GOT3 (cell line): ENCODE results near the gene PCYT1B.
A peak's percentile ranks its signal among the peaks of the same experiment; 100 is the strongest.
"Not testable (repeated sequence)": the region's sequence is repeated elsewhere in the genome, so short reads cannot be mapped to it uniquely, and the experiment has no call there.

ENCODE experiments used
- DNase-seq: peaks from one replicate; lab custom pipeline; 2025; ENCODE audit warnings: mixed read lengths; lab: John Stamatoyannopoulos, UW

The PCYT1B gene

DNA sequence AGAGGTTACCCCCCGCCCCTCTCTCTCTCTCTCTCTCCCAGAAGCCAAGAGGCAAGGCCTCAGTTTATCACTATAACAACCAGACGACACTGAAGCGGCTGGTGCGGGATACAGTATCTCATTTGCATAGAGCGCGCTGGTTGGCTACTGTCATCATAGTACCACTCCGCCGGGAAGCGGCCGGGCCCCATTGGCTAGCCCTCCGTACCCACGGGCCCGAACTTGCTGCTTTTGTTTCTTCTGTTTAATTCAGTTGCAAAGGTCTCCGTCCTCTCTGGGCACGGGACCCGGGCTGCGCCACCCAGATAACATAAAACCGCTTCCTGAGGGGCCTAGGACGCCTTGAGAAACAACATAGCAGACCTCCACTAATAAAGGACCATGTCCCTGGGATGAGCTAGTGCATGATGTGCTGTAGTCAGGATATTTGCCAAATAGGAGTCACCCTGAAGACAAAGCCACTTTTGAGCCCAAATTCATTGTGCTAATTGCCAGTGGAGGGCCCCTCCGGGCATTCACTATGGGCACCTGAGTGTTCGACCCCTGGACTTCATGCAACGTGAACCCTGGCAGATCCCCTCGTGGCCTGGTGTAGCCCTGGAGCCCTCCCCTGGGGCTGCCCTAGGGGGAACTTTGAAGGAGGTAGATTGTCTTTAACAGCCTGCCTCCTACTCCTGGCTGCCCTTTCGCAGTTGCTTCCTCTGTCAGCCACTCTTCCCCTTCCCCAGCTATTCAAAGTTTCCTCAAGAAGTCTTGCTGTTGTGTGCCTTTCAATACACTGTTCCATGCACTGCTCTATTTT lies at the start of gene PCYT1B:
Gene PCYT1B, minus strand, starts transcription at position 91 of the 802 bp plus-strand sequence. CDS start 242 bp downstream, outside the sequence.
- no peak for DNase-seq

DNA sequence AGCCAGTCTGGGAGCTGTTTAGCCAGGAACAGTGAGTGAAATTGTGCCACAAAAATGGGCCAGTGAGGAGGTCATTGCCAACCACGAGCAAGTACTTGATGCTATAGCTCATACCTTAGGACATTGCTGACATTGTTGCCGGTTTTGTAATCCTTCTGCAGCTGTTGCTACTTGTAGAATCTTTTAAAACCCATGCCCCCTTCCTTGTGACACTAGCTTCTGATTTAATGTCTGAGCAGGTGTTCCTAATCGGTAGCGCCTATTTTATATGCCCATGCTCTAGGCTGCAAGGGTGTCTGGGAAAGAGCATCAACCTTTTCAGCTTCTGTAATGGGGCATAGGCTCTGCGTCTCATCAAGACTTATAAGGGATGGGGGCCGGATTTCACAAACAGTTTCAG lies 49.1 kb upstream of the PCYT1B start:
- no peak for DNase-seq

DNA sequence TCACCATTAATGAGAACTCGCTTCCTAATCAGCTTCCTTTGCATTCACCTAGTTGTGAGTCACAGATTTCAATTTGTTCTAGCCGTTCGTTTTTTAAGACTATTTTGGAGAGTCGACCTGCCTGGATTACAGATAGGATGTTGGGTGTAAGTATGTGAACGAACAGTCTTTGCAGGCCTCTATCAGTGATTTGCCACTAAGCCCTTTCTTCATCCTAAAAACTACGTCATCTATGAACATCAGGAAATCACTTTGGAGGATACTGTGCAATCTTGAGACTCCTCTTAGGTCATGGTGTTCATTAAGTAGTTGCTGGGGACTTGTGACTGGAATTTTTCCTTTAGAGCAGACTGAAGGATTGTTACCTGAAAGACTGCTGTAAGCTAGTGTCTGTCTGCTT lies 47.7 kb upstream of the PCYT1B start:
- DNase-seq, result no peak

DNA sequence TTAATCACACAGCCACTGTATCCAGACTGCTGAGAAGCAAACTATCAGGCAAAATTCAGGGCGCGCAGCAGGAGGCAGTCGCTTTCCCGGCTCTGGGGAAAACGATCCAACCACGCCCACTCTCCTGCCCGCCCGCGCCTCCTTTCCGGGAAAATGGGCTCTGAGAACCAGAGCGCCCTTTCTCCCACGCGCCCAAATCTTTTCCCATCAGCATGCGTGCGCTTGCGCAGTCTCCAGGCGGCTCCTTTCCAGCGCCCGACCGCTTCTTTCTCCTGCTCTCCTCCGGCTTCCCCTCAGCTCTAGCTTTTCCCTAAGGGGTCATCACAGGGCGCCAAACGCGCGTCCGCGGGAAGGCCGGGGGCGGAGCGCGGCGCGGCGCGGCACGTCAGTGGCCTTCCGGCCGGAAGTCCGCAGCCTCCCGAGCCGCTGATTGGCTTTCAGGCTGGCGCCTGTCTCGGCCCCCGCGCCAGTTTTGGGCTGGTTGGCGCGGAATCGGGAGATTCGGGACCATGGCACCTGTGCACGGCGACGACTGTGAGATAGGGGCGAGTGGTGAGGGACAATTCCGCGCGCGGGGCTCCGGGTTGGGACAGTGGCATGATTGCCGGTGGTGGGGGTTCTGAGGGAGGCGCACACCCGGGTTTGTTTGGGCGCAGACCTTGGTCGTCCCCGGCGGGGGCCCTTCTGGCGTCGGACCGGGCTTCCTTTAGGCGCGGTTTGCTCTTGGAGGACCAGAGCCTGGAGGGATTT lies 46.5 kb upstream of the PCYT1B start, which contains the start of gene POLA1:
Gene POLA1, plus strand, starts transcription at position 466 of the 750 bp plus-strand sequence. Its CDS starts 44 bp downstream, at position 510.
- DNase-seq, result peak; percentile 87

DNA sequence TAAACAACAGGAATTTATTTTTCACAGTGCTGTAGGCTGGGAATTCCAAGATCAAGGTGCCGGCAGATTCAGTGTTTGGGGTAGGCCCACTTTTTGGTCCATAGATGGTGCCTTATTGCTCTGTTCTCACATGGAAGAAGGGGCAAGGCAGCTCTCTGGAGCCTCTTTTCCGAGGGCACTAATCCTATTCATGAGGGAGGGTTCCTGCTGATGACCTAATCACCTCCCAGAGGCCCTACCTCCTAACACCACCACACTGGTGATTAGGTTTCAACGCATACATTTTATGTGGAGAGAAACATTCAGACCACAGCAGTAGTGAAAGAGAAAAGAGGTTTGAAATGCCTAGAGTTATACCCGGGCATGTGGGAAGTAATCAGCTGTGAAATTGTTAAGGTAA lies 45.2 kb upstream of the PCYT1B start:
- no peak for DNase-seq

DNA sequence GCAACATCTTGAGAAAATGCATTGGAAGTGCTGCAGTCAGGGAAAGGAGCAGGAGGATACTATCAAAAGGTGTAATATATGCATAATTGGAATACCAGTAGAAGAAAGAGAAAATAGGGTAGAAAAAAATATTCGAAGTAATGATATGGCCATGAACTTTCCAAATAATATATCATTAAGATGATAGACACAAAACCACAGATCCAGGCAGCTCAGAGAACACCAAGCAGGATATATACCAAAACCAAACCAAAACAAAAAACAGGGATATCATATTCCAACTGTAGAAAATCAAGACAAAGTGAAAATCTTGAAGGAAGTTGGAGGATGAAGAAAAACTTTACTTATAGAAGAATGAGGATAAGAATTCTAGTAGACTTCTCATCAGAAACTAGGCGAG lies 36.9 kb upstream of the PCYT1B start:
- DNase-seq, result no peak

DNA sequence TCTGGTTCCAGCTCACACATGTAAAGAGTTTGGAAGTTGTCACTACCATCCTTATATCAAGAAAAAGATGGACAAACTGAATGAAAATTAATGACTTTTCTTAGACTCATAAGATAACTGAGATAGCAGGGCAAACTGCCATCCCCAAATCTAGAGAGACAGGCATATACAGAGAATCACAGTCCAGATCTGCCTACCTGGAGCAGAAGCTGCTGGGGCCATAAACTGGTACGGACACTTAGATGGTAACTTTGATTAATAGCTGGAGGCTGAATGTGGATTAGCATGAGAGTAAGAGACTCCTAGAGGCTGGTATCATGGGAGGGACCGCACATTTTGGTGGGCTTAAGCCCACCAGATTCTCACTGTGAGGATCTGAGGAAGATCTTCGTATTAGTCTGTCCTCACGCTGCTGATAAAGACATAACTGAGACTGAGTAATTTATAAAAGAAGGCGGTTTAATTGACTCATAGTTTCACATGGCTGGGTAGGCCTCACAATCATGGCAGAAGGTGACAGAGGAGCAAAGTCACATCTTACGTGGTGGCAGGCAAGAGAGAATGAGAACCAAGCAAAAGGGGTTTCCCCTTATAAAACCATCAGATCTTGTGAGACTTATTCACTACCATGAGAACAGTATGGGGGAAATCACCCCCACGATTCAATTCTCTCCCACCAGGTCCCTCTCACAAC lies 35.7 kb upstream of the PCYT1B start:
- DNase-seq, result no peak

DNA sequence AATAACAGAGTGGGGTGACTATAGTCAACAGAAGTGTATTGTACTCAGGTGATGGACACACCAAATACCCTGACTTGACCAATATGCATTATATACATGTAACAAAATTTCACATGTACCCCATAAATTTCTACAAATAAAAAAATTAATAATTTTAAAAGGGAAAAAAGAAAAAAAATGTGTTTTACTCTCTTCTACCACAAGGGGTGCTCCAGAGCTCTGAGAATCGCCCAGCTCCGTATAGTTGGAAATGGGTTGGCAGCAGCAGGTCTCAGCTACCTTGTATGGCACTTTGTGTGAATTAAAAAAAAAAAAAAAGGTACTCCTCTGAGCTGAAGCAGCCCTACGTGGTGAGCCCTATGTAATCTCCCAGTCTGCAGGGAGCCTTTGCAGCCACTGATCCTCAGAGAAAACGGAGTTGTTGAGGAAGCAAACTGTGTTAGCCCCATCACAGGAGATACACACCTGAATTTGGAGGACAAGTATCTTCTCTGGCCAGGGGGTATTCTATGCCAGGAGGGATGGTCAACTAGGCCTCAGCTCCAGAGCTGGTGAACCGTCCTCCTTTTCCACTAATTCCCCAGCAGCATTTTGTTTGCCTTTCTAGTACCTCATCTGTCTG lies 29.4 kb upstream of the PCYT1B start:
- DNase-seq, result no peak

DNA sequence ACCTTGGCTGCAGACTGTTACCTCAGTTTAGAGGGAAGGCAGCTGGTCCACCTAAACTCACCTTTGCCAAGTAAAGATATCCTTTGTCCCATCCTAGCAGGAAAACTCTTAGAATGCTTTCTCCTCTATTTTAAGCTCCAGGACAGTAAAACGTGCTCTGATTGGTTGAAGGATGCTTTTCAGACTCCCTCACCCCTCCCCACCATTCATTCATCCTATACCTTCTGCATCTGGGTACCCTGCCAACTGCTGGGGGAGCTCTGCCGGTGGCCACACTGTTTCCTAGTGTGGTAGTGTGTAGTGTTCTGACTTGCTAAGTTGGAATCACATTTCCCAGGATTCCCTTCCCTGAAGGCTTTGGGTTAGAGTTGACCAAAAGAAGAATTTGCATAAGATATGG lies 26.3 kb upstream of the PCYT1B start:
- DNase-seq, result no peak

DNA sequence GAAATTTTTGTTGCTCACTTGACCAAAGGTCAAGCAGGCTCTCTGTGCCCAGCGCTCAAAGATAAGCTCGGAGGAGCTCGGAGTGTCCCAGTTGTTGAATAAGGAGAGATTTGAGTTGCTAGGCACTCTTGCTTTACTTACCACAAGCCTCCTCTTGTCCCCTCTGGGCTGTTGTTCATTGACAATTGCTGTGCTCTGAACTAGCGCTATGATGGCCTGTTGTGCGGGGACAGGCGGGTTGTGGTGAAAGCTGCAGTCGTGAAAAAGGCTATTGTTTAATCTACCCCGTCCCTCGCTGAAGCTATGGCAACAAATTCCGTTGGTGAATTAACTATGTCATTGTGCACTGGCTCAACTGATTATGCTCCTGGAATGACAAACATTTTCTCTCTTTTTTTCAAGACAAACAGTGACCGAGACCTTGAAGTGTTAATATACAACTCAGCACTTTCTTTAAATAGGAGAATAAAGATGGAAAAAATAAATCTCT lies 25.6 kb upstream of the PCYT1B start:
- no peak for DNase-seq

DNA sequence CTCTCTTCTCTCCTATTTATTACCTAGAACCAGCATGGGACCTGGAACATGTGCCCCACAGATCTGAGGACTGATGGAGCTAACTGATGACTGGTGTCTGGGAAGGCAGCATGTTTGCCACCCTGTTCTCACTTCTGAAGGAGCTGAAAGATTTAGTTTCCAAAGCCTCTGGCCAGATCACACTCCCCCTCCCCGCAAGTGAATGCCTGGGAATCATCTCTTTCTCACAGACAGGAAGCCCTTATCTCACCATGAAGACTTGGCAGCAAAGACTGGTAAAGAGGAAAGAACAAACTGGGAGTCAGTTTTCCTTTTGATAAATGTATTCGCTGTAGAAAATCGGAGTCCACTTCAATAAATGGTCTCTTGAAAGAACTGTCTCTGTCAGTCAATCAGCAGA lies 21.0 kb upstream of the PCYT1B start:
- no peak for DNase-seq

DNA sequence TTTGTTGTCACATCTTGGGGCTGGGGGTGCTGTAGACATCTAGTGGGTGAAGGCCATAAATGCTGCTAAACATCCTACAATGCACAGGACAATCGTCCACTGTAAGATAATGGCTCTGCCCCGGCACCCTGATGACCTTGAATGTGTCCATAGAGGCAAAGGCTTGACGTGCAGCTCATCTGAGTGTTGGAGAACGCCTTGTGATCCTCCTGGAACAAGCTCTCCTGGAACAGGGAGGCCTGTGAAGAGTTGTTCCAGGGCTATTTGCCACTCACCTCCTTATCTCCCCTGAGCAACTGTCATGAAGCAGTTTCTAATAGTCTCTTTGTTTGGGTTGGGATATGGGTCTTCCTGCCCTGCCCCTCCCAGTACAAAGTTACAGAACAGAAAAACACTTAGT lies 15.2 kb upstream of the PCYT1B start:
- DNase-seq, result no peak

DNA sequence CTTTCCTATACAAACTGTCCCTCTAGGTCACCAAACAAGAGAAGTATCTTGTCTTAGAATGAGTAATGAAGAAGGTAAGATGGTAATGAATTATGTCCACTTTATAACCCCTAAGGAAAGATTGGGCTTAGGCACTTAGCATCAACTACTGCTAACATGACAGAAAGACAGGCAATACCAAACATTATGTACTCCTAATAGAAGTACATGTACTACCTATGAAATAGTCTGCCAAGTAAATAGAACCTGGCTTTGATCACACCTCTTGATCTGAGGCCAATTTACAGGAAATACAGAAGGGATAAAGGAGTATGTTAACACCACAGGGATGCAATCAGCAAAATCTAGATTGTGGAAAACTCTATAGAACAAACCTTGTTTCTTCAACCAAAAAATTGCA lies 14.1 kb upstream of the PCYT1B start:
- no peak for DNase-seq

DNA sequence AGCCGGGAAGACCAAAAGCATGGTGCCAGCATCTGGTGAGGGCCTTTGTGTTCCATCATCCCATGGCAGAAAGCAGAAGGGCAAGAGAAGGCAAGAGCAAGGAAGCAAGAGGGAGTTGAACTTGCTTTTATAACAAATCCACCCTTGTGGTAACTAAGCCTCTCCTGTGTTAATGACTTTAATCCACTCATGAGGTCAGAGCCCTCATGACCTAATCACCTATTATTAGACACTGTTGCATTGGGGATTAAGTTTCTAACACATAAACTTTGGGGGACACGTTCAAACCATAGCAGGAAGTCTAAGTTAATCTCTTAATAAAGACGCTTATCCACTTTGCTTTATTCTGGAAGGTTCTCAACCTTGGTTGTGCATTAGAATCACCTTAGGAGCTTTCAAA lies 12.5 kb upstream of the PCYT1B start:
- DNase-seq, result no peak

DNA sequence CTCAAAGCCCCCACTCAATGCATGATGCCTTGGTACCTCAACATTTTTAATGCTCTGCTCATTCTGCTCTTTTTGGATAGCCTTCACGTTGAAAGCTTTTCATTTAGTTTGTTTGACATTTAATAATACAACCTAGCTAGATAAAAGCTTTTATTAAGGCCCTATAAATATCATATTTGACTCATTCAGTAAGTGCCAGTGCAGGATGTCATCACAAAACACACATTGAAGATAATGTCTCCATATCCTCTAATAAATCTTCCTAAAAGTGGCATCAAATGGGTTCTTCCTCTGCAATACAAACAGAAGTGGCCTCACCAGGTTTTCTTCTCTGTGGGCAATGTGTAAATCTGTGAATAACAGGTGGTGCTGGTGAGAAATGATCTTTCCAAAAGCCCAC lies 12.0 kb upstream of the PCYT1B start:
- DNase-seq, result no peak

DNA sequence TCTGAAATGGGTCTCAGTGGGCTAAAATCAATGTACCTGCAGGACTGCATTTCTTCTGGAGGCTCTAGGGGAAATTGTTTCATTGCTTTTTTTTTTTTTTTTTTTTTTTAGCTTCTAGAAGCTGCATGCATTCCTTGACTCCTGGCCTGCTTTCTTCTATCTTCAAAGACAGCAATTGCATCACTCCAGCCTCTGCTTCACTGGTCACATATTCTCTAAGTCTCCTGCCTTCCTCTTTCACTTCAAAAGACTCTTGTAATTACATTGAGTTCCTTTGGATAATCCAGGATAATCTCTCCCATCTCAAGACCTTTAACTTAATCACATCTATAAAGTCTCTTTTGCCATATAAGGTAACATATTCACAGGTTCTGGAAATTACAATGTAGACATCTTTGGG lies 11.3 kb upstream of the PCYT1B start:
- DNase-seq, result no peak

DNA sequence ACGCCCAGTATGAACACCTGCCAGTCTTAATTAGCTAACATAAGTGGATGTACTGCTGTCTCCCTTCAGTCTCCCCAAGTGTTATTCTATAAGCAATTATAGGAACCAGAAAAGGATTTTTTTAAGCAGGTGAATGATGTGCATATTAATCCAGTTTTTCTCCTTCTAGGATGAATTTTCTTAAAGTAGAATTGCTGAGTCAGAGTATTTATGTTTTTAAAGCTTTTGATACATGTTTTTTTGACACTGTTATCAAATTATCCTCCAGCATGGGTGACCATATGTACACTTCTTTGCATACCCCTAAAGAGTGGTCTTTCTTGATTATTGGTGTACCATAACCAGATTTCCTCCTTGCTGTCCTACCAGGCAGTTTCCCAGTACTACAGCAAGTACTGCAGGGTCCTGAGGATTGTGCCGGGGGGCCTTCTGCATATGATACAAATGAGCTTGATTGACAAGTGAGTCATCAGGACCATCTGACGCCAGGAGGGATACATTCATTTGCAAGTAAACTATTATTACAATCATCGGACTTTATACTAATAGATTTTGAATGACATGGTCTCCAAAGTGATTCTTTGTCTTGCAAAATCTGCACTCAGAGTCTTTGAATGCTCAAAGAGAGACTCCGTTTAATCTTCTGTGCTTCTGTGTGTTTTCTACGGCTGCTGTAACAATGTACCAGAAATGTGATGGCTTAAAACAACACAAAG lies 10.7 kb upstream of the PCYT1B start:
- DNase-seq, result no peak

DNA sequence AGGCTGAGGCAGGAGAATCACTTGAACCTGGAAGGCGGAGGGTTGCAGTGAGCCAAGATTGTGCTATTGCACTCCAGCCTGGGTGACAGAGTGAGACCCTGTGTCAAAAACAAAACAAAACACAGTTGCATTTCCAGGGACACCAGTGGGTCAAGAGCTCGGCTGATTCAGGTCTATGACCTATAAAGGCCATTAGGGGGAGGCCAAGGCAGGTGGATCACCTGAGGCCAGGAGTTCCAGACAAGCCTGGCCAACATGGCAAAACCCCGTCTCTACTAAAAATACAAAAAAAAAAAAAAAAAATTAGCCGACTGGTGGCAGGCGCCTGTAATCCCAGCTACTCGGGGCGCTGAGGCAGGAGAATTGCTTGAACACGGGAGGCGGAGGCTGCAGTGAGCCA lies 8.5 kb upstream of the PCYT1B start:
- DNase-seq, result not testable (repeated sequence)

DNA sequence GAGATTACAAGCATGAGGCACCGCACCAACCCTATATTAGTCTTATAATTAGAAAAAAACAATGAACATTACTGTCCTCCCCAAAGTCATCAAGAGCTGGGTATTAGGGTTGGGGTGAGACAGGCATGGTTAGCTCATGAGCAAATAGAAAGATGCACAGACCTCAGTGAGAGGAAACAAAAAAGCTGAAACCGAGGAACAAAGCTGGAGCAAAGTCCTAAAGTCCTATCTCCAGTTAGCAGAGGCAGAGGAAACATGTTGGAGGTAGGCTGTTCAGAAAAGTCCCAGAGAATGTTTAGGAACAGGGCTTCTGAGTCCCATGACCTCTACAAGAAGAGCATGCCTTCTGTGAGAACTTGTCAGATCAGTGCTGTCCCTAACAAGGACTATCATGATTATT lies 4.6 kb upstream of the PCYT1B start:
- DNase-seq, result no peak

DNA sequence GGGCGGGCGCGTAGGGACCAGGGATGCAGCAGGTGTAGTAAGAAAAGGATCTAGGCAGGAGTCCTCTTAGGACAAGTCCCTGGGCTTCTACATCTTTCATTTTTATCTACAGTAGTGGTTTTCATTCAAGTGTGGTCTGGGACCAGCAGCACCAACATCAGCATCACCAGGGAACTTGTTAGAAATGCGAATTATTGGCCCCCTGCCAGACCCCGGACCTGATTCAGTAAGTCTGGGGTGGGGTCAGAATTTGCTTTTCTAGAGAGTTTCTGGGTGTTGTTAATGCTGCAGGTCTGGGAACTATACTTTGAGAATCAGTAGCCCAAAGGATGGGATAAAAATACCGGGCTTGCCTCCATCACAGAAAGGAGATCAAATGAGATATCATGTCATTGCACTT lies 1.3 kb upstream of the PCYT1B start:
- DNase-seq, result no peak

DNA sequence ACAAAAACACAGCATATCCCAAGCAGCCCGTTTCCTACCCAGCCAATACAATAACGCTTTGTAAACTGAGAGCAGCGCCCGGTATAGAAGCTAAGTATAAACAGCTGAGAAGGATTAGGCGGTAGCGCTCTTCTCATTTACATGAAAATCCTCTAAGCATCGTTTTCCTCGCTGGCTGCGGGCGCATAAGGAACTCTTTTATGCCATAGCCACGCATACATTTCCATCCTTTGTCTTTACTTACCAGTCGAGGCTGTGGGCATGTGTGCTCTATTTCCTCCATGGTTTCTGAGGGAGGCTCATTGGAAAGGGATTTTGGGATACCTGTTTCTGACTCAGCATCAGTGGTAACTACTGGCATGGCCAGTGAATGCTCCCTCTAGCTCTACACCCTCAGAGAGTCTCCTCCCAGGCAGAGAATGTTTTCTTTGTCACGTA lies 383 bp downstream of the PCYT1B start:
- DNase-seq, result no peak
